Caki2 (cell line): ENCODE data around the gene GJA3. TPM values are rescaled to one million over a fixed set of nuclear protein-coding genes. Genes with fewer than 3 reads are reported as not detected.
A peak's percentile ranks its signal among the peaks of the same experiment; 100 is the strongest.

Experiments
- DNase-seq: peaks from one replicate; pipeline ENCODE4 v3.0.0-alpha.2; 2015; ENCODE audit warnings: low read depth
- in situ Hi-C: cut with HindIII; loops from 2 replicates; pipeline ENCODE4 v1.10.0; 2016; ENCODE audit warnings: low sequenced_read_pairs, low pct_unique_long_range_greater_than_20kb, mixed read lengths
- total RNA-seq: library from RNA; depleted of rRNA; stranded (reverse); fragments of >200 nt; shearing (Covaris generic); gene quantifications from 2 replicates; pipeline ENCODE4 v1.2.3, GENCODE V29; 2014; ENCODE audit warnings: low replicate concordance

The GJA3 gene
- total RNA-seq, 1 experiment from 2014 or later, result 5.6 TPM

DNA sequence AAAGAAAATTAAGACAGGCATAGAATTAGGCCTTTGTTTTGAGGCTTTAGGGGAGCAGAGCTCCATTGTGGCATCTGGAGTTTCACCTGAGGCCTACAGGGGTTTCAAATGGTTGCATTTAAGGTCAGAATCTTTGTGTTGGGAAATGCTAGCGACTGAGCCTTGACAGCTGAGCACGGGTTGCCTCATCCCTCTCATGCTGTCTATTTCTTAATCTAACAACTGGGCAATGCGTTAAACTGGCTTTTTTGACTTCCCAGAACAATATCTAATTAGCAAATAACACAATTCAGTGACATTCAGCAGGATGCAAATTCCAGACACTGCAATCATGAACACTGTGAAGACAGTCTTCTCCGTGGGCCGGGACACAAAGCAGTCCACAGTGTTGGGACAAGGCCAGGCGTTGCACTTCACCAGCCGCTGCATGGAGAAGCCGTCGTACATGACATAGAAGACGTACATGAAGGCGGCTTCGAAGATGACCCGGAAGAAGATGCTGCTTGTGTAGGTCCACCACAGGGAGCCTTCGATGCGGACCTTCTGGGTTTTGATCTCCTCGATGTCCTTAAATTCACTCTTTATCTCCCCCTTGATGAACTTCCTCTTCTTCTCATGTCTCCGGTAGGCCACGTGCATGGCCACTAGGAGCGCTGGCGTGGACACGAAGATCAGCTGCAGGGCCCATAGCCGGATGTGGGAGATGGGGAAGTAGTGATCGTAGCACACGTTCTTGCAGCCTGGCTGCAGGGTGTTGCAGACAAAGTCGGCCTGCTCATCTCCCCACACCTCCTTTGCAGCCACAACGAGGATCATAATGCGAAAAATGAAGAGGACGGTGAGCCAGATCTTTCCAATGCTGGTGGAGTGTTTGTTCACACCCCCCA is 28.1 kb upstream of the GJA3 start:
- in situ Hi-C loops, result loop anchor here (25.0 kb wide), 2 partner anchors 298 to 648 kb away; no protein-coding TSS in a partner anchor
- no peak for DNase-seq

DNA sequence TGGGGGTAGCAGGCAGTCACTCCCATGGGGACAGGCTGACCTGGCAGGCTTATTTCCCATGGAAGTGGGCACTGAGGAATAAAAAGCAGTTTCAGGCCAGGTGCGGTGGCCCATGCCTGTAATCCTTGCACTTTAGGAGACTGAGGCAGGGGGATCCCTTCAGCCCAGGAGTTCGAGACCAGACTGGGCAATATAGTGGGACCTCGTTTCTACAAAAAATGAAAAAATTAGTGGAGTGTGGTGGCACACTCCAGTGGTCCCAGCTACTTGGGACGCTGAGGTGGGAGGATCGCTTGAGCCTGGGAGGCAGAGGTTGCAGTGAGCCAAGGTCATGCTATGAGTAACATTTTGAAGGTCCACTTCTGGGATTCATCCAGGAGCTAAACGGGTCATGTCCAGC is 25.9 kb upstream of the GJA3 start:
- DNase-seq, result no peak
- in situ Hi-C loops, result loop anchor here (25.0 kb wide), 2 partner anchors 301 to 651 kb away; no protein-coding TSS in a partner anchor

DNA sequence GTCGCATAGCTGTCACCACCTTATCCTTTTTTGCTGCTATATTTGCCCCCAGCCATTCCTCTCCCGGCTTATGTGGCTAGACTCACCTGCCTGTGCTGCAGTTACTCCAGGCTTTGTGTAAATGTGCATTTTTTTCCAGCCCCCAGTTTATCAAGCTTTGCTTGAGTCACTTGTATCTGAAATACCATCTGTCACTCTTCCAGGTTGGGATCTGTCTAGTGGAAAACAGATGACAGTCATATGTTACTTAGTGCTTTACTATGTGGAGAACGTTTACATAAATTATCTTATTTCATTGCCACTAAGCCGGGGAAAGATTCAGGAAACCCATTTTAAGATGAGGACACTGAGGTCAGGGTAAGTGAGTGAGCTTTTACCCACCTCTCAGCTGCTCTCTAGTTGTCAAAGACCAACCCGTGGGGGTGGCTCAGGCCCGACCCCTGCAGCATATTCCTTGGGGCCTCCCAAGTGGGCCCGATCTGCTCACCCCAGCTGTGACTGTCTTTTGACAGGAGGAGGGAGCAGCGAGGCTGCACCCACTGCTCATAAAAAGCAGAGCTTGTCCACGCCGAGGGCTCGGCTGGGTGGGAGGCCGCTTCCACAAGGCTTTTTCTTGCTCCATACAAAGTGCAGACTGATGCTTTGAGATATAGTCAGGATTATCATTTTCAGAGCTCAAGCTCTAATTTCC is 24.7 kb upstream of the GJA3 start:
- no peak for DNase-seq
- in situ Hi-C loops, result loop anchor here (25.0 kb wide), 2 partner anchors 302 to 652 kb away; no protein-coding TSS in a partner anchor

DNA sequence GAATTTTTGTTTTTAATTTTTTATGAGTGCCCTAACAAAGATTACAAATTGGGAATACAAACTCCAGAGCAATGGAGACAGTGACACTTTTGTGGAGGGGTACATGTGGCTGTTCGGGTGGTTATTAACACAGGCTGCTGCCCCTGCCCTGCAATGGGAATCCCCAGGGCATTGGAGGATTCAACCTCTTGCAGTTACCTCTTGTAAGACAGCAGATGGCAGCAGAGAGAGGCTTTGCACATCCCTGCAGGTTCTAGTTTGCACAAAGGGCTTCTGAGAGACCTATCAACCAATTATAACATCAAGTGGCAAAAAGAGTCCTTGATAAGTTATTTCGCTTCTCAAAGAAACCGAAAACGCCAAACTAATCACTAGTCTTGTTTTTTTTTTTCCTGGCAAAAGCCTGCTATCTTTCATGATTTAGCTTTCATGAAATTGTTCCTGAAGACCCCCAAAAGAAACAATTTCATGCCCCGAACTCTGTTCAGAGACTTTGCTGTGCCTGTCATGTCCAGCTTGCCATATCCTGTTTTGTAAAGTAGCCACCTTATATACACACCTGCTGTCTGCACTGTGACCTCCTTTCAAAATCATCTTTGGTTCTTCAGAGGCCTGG is 21.5 kb upstream of the GJA3 start:
- in situ Hi-C loops, result loop anchor here (25.0 kb wide), 2 partner anchors 305 to 655 kb away; no protein-coding TSS in a partner anchor
- DNase-seq, result peak; percentile 37

DNA sequence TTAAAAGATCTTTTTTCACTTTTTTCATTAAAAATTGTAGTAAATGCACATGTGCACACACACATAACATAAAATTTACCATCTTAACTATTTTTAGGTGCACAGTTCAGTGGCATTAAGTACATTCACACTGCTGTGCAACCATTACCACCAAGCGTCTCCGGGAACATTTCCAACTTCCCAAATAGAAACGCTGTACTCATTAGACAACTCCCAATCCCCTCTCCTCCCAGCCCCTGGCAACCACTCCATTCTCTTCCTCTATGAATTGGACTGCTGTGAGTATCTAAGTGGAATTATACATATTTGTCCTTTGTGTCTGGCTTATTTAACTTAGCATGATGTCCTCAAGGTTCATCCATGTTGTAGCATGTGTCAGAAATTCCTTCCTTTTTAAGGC is 20.3 kb upstream of the GJA3 start:
- in situ Hi-C loops, result loop anchor here (25.0 kb wide), 2 partner anchors 306 to 656 kb away; no protein-coding TSS in a partner anchor
- no peak for DNase-seq

DNA sequence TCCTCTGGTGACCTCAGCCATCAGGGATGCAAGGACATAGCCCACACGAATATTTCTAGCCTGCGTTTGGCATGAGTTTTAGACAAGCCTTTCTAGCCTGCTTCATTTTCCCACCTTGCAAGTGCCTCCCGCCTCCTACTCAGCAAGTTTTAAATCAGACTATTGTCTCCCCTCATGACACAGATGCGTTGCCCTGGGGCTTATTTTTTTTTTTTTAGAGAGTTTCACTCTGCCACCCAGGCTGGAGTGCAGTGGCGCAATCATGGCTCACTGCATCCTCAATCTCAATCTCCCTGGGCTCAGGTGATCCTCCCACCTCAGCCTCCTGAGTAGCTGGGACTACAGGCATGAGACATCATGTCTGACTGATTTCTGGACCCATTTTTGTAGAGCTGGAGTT is 17.3 kb upstream of the GJA3 start:
- no peak for DNase-seq
- in situ Hi-C loops, result loop anchor here (25.0 kb wide), 2 partner anchors 309 to 659 kb away; no protein-coding TSS in a partner anchor

DNA sequence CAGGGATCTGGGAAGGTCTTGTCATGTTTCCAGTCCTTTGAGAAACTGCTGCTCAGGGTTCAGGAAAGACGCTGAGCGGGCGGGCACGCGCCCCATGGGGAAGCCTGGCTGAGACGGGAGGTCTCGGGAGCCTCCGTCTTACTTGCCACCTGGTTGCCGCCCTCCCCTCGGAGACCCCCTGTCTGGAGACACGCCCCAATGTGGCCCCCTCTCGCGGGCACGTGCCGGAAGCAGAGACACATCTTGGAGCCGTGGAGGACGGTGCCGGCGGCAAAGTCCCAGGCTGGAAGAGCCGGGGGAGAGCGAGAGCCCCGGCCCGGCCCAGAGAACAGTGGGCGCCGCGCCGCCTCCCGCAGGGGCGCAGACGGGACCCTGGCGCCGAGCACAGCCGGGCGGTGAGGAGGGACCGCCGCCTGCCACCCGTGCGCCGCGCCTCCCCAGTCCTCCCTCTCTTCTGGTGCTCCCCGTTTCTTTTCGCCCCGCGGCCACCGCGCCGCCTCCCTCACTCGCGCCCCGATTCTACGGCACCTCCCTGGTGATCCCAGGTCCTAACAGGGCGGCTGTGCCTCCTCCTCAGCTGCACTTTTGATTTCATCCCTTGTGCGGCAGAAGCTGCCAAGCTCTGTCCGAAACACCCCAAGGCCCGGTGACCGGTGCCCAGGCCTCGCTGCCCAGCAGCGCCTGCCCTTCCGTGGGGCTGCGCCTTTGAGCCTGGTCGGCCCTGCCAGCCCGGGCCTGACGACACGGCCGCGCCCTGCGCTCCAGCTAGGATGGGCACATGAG is 16.4 kb upstream of the GJA3 start:
- in situ Hi-C loops, result loop anchor here (25.0 kb wide), 2 partner anchors 310 to 660 kb away; no protein-coding TSS in a partner anchor
- DNase-seq, result no peak

DNA sequence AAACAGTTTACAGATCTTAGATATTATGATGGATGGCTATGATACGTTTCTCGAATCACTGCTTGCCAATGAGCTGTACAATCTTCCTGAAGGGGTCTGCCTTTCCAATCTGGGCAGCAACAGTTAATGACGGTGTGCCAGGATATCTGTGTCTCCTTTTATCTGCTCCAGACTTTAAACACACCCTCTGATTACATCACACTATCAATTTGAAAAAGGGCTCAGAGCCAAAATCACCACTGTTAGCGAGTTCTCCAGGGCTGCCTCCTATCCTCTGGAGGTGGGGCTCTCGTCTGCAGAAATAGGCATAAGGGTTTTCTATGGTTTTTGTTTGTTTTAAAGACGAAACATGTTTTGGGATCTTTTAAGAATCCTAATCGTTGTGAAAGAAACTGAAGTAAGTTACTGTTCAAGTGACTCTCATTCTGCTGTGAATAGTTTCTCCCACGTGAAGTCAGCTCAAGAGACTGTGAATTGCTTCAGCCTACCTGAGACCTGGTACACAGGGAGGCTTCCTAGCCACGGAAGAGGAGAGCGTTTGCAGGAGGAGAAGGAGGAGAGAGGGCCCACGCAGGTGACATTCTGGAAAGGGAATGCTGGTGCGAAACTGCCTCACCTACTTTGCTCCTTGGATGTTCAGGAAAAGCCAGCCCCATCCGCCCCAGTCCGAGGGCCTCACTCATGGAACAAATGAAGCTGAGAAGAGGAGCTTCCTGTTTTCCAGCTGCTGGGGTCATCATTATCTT is 15.2 kb upstream of the GJA3 start:
- peak; percentile 35 for DNase-seq
- in situ Hi-C loops, result loop anchor here (25.0 kb wide), 2 partner anchors 311 to 661 kb away; no protein-coding TSS in a partner anchor

DNA sequence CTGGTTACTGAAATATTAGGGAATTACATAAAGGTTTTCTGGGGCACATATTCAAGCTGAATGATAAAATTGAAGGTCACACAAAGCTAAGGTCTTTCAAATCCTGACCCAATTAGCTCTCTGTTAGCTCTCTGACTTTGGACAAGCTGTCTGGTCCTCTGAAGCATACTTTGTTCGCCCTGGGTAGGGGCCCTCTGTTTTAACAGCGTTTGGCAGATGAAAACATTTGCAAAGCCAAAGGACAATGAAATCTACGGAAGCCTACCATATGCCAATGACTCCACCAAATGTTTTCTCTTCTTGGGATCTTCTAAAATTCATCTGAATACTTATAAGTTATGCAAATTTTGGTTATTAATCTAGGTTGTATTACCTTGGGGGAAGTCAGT is 14.5 kb upstream of the GJA3 start:
- in situ Hi-C loops, result loop anchor here (25.0 kb wide), 2 partner anchors 312 to 662 kb away; no protein-coding TSS in a partner anchor
- DNase-seq, result no peak

DNA sequence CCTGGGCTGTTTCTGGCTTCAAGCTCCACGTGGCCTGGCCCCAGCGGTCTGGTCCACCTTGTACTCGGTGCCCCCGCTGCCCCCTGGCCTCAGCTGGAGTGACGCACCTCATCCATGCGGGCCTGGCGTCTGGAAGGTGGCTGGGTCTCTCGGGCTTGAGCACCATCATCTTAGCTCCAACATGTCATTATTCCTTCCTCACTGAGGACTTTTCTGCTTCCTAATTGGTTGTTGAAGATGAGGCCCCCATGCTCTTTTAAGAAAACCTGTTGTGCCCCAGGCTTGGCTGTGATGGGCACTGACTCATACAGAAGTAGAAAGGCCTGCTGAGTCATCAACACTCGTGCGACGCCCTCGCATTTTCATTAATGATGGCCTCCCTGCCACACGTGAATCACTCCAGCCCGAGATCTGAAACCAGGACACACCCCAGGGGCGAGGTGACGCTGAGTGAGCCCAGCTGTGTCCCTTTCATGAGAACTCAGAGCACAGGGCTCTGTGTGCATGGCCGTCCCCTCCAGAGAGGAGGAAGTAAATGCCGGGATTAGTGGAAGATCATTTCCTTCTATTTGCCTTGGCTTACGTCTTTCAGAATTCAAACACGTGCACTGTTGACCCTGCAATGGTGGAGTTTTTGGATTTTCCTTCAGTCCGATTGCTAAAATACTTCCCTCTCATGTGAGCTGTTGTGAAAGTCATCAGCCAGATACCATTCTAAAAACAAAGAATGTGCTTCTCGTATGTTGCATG is 14.0 kb upstream of the GJA3 start:
- peak; percentile 95 for DNase-seq
- in situ Hi-C loops, result loop anchor here (25.0 kb wide), 2 partner anchors 312 to 662 kb away; no protein-coding TSS in a partner anchor

DNA sequence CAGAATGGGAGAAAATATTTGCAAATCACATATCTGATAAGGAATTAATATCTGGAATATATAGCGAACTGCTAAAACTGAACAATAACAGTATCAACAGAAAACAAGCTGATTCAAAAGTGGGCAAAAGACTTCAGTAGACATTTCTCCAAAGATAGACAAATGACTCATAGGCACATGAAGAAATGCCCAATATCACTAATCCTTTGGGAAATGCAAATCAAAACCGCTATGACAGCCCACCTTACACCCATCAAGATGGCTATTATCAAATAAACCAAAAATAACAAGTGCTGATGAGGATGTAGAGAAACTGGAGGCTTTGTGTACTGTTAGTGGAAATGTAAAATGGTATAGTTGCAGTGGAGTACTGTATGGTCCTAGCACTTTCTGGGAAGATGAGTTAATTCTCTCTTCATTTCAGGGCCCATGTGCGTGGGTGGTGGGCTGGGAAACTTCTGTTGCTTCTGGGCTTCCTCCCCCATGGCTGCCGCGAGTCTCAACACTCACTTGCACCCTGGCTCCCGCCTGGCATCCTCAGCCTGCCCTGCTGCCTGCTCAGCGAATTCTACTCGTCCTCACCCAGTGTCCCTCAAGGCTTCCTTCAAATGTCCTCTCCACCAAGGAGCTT is 12.4 kb upstream of the GJA3 start:
- DNase-seq, result no peak
- in situ Hi-C loops, result no loop called here

DNA sequence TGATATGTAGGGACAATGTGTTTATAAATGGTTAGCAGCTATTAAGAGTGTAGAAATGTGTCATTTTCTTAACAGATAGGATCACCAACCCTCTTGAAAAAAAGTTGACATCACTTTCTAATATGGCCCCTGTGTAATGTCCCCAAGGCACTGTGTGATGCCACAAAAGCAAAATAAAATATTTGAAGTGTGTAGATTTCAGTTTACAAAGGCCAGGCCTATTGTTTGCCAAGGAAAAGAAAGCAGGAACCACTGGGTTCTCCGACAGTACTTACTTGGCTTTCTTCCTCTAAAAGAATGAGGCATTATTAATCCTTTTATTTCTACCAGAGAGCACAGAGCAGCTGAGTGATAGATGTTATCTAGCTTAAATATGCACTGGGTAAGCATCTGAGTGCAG is 10.5 kb upstream of the GJA3 start:
- DNase-seq, result no peak
- in situ Hi-C loops, result no loop called here

DNA sequence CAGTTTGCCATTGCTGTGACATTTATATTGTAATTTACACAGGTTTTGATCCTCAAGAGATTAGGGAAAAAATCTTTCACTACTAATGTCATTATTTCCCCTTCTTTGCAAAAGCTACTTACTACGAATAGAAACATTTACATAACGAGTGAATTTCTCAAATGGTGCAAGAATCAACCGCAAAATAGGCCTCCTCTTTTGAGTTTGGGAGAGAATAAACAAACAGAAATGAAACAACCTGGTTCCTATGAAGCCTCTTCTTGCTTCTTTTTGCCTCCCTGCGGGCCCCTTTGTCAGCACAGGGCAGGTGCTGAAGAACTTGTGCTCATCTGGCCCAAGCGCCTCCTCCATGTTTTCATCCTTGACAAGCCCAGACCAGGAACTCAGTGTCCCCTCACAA is 10.1 kb upstream of the GJA3 start:
- no peak for DNase-seq
- in situ Hi-C loops, result no loop called here

DNA sequence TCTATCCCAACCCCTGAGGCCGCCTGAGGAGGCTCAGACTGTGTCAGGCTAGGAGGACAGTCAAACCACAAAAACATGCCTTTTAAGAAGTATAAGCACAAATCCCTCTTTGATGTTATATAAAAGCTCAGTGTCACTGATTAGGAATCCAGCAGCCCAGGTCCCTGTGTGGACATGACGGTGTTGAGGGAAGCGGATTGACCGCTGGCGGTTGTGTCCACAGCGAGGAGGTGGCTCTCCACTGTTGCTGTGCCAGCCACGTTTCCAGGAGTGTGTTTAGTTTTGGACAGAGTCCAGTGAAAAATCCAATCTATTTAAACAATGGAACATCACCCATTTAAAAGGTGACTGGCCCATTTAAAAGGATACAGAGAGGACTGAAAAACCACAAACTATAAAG is 7.5 kb upstream of the GJA3 start:
- no peak for DNase-seq
- in situ Hi-C loops, result no loop called here

DNA sequence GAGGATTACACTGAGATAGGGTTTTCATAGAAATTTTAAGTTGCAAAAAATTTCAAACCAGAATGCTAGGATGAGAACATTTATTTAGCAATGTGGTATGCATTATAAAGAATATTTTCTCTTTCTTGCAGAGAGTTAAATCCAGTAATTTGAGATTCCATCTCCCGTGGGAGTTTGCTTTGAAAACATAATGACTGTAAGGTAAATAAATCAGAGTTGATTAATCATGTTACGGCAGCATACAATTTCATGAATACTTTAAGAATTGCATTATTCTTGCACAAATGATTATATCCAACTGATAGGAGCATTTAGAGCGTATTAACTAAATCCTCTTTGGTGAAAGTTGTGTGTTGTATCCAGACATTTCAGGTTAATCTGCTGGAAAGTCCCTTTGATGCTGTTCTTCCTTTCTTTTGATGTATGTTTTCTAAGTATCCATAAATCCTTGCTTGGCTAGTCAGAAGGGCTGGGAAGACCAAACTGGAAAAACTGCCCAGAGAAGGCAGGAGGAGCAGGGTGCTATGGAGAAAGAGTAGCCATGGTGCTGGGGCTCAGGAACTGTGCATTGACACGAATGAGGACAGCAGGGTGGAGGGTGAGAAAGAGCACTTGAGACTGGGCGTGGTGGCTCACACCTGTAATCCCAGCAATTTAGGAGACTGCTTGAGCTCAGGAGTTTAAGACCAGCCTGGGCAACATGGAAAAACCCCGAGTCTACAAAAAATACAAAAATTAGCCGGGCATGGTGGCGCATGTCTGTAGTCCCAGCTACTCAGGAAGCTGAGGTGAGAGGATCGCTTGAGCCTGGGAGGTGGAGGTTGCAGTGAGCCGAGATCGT is 4.8 kb upstream of the GJA3 start:
- in situ Hi-C loops, result no loop called here
- no peak for DNase-seq
